Mesenchymal stem cell (in vitro differentiated cells and primary cell): ENCODE measurements around the gene VAV2.
A peak's percentile ranks its signal among the peaks of the same experiment; 100 is the strongest.

ENCODE experiments used
- DNase-seq: peaks from one replicate; pipeline ENCODE4 v3.0.0-alpha.2; 2013
- H2AFZ ChIP-seq: one replicate; pipeline ENCODE4 v1.6.1; 2013; ENCODE audit warnings: low read depth, mild to moderate bottlenecking, control low read depth, inconsistent platforms, low read length, moderate library complexity
- H2AK5ac ChIP-seq: 2 replicates; pipeline ENCODE4 v1.6.1; 2013; ENCODE audit warnings: low read length, moderate library complexity, mild to moderate bottlenecking, inconsistent platforms; ENCODE audit not compliant: severe bottlenecking
- H2BK120ac ChIP-seq: one replicate; pipeline ENCODE4 v1.6.1; 2013; ENCODE audit warnings: low read depth, mild to moderate bottlenecking, inconsistent platforms, low read length, moderate library complexity
- H2BK12ac ChIP-seq, 2 experiments: one replicate each; pipeline ENCODE4 v1.6.1; 2013; ENCODE audit warnings: inconsistent platforms in 2 of 2, low read length in 2 of 2, mild to moderate bottlenecking in 2 of 2, moderate library complexity in 2 of 2, control low read depth in 1 of 2
- H2BK15ac ChIP-seq: one replicate; pipeline ENCODE4 v1.6.1; 2013; ENCODE audit warnings: mild to moderate bottlenecking, low read depth, inconsistent platforms; ENCODE audit not compliant: poor library complexity, severe bottlenecking
- H2BK5ac ChIP-seq: 2 replicates; pipeline ENCODE4 v1.6.1; 2013; ENCODE audit warnings: low read depth, mild to moderate bottlenecking, low read length, control low read depth, inconsistent platforms; ENCODE audit not compliant: poor library complexity, severe bottlenecking
- H3K14ac ChIP-seq, 2 experiments: one replicate each; pipeline ENCODE4 v1.6.1; 2013; ENCODE audit warnings: inconsistent platforms in 2 of 2, low read length in 2 of 2, control low read depth in 1 of 2, mild to moderate bottlenecking in 1 of 2, moderate library complexity in 1 of 2
- H3K18ac ChIP-seq, 2 experiments: one replicate each; pipeline ENCODE4 v1.6.1; 2013; ENCODE audit warnings: inconsistent platforms in 2 of 2, low read length in 2 of 2, control low read depth in 1 of 2, low read depth in 1 of 2, mild to moderate bottlenecking in 1 of 2
- H3K23ac ChIP-seq, 2 experiments: one replicate each; pipeline ENCODE4 v1.6.1; 2013; ENCODE audit warnings: inconsistent platforms in 2 of 2, low read length in 2 of 2, mild to moderate bottlenecking in 2 of 2, moderate library complexity in 2 of 2, control low read depth in 1 of 2
- H3K27ac ChIP-seq: 2 replicates; pipeline ENCODE4 v1.5.1; 2013; ENCODE audit warnings: mild to moderate bottlenecking, moderate library complexity, low read length, control low read depth, inconsistent platforms; ENCODE audit not compliant: poor library complexity, severe bottlenecking
- H3K27me3 ChIP-seq, 2 experiments: 2 replicates each; pipeline versions ENCODE4 v1.6.1 to v1.7.0; 2013; ENCODE audit warnings: low read length in 2 of 2, mild to moderate bottlenecking in 2 of 2, moderate library complexity in 2 of 2, control low read depth in 1 of 2, inconsistent platforms in 1 of 2; ENCODE audit not compliant: control insufficient read depth in 1 of 2, insufficient read depth in 1 of 2
- H3K36me3 ChIP-seq, 2 experiments: 2 replicates each; pipeline versions ENCODE4 v1.6.1 to v1.7.0; 2013; ENCODE audit warnings: low read length in 2 of 2, control low read depth in 1 of 2, inconsistent platforms in 1 of 2, low read depth in 1 of 2, mild to moderate bottlenecking in 1 of 2; ENCODE audit not compliant: insufficient read depth in 2 of 2, control insufficient read depth in 1 of 2
- H3K4ac ChIP-seq, 2 experiments: one replicate each; pipeline ENCODE4 v1.6.1; 2013; ENCODE audit warnings: inconsistent platforms in 2 of 2, low read length in 2 of 2, mild to moderate bottlenecking in 2 of 2, moderate library complexity in 2 of 2, control low read depth in 1 of 2, low read depth in 1 of 2
- H3K4me1 ChIP-seq: 2 replicates; pipeline ENCODE4 v1.6.1; 2013; ENCODE audit warnings: low read depth, low read length, control low read depth; ENCODE audit not compliant: control insufficient read depth, insufficient read depth
- H3K4me2 ChIP-seq: 2 replicates; pipeline ENCODE4 v1.6.1; 2013; ENCODE audit warnings: low read length, mild to moderate bottlenecking, inconsistent platforms; ENCODE audit not compliant: poor library complexity, severe bottlenecking
- H3K4me3 ChIP-seq, 2 experiments: 2 replicates each; pipeline versions ENCODE4 v1.5.1 to v1.7.0; 2013; ENCODE audit warnings: low read length in 2 of 2, mild to moderate bottlenecking in 2 of 2, control low read depth in 1 of 2, low read depth in 1 of 2; ENCODE audit not compliant: insufficient read depth in 1 of 2
- H3K79me1 ChIP-seq: replicated peaks from 2 replicates; pipeline ENCODE4 v1.6.1; 2013; ENCODE audit warnings: mild to moderate bottlenecking, control low read depth, low read length, inconsistent platforms; ENCODE audit not compliant: poor library complexity, severe bottlenecking
- H3K9ac ChIP-seq: 2 replicates; pipeline ENCODE4 v1.7.0; 2013; ENCODE audit warnings: mild to moderate bottlenecking, low read length, moderate library complexity
- H3K9me3 ChIP-seq: 2 replicates; pipeline ENCODE4 v1.7.0; 2013; ENCODE audit warnings: mild to moderate bottlenecking, low read length; ENCODE audit not compliant: control insufficient read depth
- H4K8ac ChIP-seq: one replicate; pipeline ENCODE4 v1.6.1; 2013; ENCODE audit warnings: inconsistent platforms, mild to moderate bottlenecking, low read length, moderate library complexity
- H4K91ac ChIP-seq: one replicate; pipeline ENCODE4 v1.6.1; 2013; ENCODE audit warnings: mild to moderate bottlenecking, low read length, inconsistent platforms
- WGBS: methylation state at CpG from one replicate; pipeline ENCODE4 v1.1.7; 2013; ENCODE audit warnings: mixed read lengths; 5-methylcytosine and 5-hydroxymethylcytosine counted together

VAV2 gene

GRCh38 chr9:133995012-133995896, 3.1 kb upstream of the VAV2 start:
- DNase-seq, result no peak
- peaks cover 9% of the 10 kb centered on the region for H3K79me1 ChIP-seq
- H3K4me2 ChIP-seq, result no peak overlapping the region
- H3K36me3 ChIP-seq, result no peaks in the 10 kb centered on the region
- no peak overlapping the region for H3K4ac ChIP-seq
- H3K27me3 ChIP-seq, result peaks cover 0 to 25% of the 10 kb centered on the region in 2 experiments
- H3K27ac ChIP-seq, result no peak overlapping the region
- no peak overlapping the region for H2BK120ac ChIP-seq
- peak overlapping the region; percentile 14 for H4K8ac ChIP-seq
- no peak overlapping the region for H2AFZ ChIP-seq
- no peak overlapping the region for H3K23ac ChIP-seq
- no peak overlapping the region for H3K14ac ChIP-seq
- H2BK5ac ChIP-seq, result no peak overlapping the region
- WGBS, result 87% methylated on average over 16 of the region's 17 CpGs
- no peak overlapping the region for H2BK15ac ChIP-seq
- no peak overlapping the region for H3K9ac ChIP-seq
- H3K9me3 ChIP-seq, result no peaks in the 10 kb centered on the region
- H3K4me1 ChIP-seq, result peaks cover 33% of the 10 kb centered on the region
- no peak overlapping the region for H4K91ac ChIP-seq
- H3K18ac ChIP-seq, result no peak overlapping the region
- H3K4me3 ChIP-seq, result no peak overlapping the region
- no peak overlapping the region for H2BK12ac ChIP-seq
- no peak overlapping the region for H2AK5ac ChIP-seq

GRCh38 chr9:133994353-133995011, 2.4 kb upstream of the VAV2 start:
- H2AK5ac ChIP-seq, result peak overlapping the region; percentile 51
- H3K4me3 ChIP-seq, result peak overlapping the region in 1 of 2 experiments; percentile 91
- no peak overlapping the region for H2BK12ac ChIP-seq
- no peak overlapping the region for H2BK120ac ChIP-seq
- no peak overlapping the region for H4K8ac ChIP-seq
- no peak overlapping the region for H3K4me2 ChIP-seq
- no peak overlapping the region for H3K23ac ChIP-seq
- no peaks in the 10 kb centered on the region for H3K9me3 ChIP-seq
- no peak overlapping the region for H2AFZ ChIP-seq
- DNase-seq, result peak; percentile 71
- no peaks in the 10 kb centered on the region for H3K36me3 ChIP-seq
- H3K4ac ChIP-seq, result no peak overlapping the region
- H3K27ac ChIP-seq, result no peak overlapping the region
- no peak overlapping the region for H4K91ac ChIP-seq
- H3K27me3 ChIP-seq, result peaks cover 0 to 19% of the 10 kb centered on the region in 2 experiments
- H3K18ac ChIP-seq, result no peak overlapping the region
- no peak overlapping the region for H2BK5ac ChIP-seq
- WGBS, result 14% methylated on average over 11 of the region's 11 CpGs
- H3K4me1 ChIP-seq, result peaks cover 34% of the 10 kb centered on the region
- peak overlapping the region; percentile 96 for H3K9ac ChIP-seq
- no peak overlapping the region for H2BK15ac ChIP-seq
- no peak overlapping the region for H3K14ac ChIP-seq
- H3K79me1 ChIP-seq, result peaks cover 9% of the 10 kb centered on the region

GRCh38 chr9:133993635-133994253, 1.6 kb upstream of the VAV2 start:
- no peak overlapping the region for H2BK5ac ChIP-seq
- peak overlapping the region; percentile 30 for H2BK15ac ChIP-seq
- no peak overlapping the region for H2BK120ac ChIP-seq
- H3K9ac ChIP-seq, result peak overlapping the region; percentile 96
- no peak overlapping the region for H3K14ac ChIP-seq
- H4K8ac ChIP-seq, result no peak overlapping the region
- H3K9me3 ChIP-seq, result no peaks in the 10 kb centered on the region
- WGBS, result 82% methylated on average over 16 of the region's 16 CpGs
- H3K27me3 ChIP-seq, result peaks cover 0 to 18% of the 10 kb centered on the region in 2 experiments
- H3K23ac ChIP-seq, result no peak overlapping the region
- H2AFZ ChIP-seq, result no peak overlapping the region
- H4K91ac ChIP-seq, result peak overlapping the region; percentile 12
- peak overlapping the region; percentile 95 for H3K27ac ChIP-seq
- peak overlapping the region; percentile 72 for H3K4me2 ChIP-seq
- H3K36me3 ChIP-seq, result no peaks in the 10 kb centered on the region
- DNase-seq, result no peak
- H3K79me1 ChIP-seq, result peaks cover 9% of the 10 kb centered on the region
- peak overlapping the region; percentile 91 for H3K4me3 ChIP-seq
- peak overlapping the region; percentile 15 to 21 for H2BK12ac ChIP-seq
- peak overlapping the region; percentile 31 for H2AK5ac ChIP-seq
- peaks cover 36% of the 10 kb centered on the region for H3K4me1 ChIP-seq
- H3K4ac ChIP-seq, result peak overlapping the region; percentile 4 to 60
- peak overlapping the region; percentile 27 to 86 for H3K18ac ChIP-seq
